Lower leg skin (tissue), 4 donors: ENCODE results near the gene SMIM30. TPM values are rescaled to one million over a fixed set of nuclear protein-coding genes. Genes with fewer than 3 reads are reported as not detected.
A peak's percentile ranks its signal among the peaks of the same experiment; 100 is the strongest.

Source experiments
- DNase-seq, 2 donors: peaks; one replicate each; pipeline ENCODE4 v3.0.0-alpha.2; 2019; ENCODE audit warnings: low spot score in 2 of 2
- H3K4me3 ChIP-seq: fragments of 200-600 bp; sonication (generic); 2 replicates; pipeline ENCODE4 v1.5.1; 2017; ENCODE audit warnings: mild to moderate bottlenecking, low read depth; ENCODE audit not compliant: poor library complexity, severe bottlenecking
- CTCF ChIP-seq, 3 donors: fragments of 450-650 bp; IDR thresholded peaks; one replicate each; pipeline ENCODE4 v1.5.1; 2016; ENCODE audit warnings: antibody characterized with exemption in 3 of 3, mild to moderate bottlenecking in 3 of 3, moderate library complexity in 2 of 3
- POLR2A ChIP-seq, 2 donors: fragments of 450-650 bp; IDR thresholded peaks; one replicate each; pipeline ENCODE4 v1.6.1; 2016 to 2017; ENCODE audit warnings: antibody characterized with exemption in 2 of 2, mild to moderate bottlenecking in 1 of 2, moderate library complexity in 1 of 2
- WGBS, 2 donors: methylation state at CpG; one replicate each; pipeline ENCODE4 v1.1.5; 2018; 5-methylcytosine and 5-hydroxymethylcytosine counted together
- intact Hi-C: fragments of 100-400 bp; cut with DNase I; formaldehyde crosslinking; loops from one replicate; pipeline ENCODE4 v1.15.0; 2023; ENCODE audit warnings: low total_unique reads
- total RNA-seq, 4 donors: library from RNA; depleted of rRNA; stranded (reverse); fragments of >200 nt; gene quantifications; one replicate each; pipeline ENCODE4 v1.1.0, GENCODE V29; 2016

SMIM30 gene
- total RNA-seq, 4 donors from 2014 or later, result 9.1 to 25.6 (median 19.0) TPM

- intact Hi-C loops, result no loop called here
- peak within 1 kb of the TSS; percentile 32 for H3K4me3 ChIP-seq
- DNase-seq, result peak in 1 of 2 donors; percentile 87
- no peak for TF ChIP-seq CTCF (IDR thresholded peaks at IDR 0.05)
- no peak for TF ChIP-seq POLR2A (IDR thresholded peaks at IDR 0.05)
- whole genome bisulfite sequencing, 2 donors, result 1% methylated on average over 18 to 27 of the region's 29 CpGs
These were observed 31.9 kb downstream of the SMIM30 start, which contains the start of gene GPR85 for GRCh38 chr7:113086431-113086888. Gene GPR85, minus strand, starts transcription at chr7:113086827. Its CDS starts 2,106 bp downstream, at chr7:113084721.

- DNase-seq, result no peak
- no peak overlapping the region for H3K4me3 ChIP-seq
- TF ChIP-seq POLR2A (IDR thresholded peaks at IDR 0.05), result no peak
- WGBS, 2 donors, result 16 to 33% methylated on average over 16 of the region's 16 CpGs
- intact Hi-C loops, result no loop called here
These were observed 32.5 kb downstream of the SMIM30 start for GRCh38 chr7:113085781-113086390.

GRCh38 chr7:113084496-113085172, 33.7 kb downstream of the SMIM30 start:
- intact Hi-C loops, result no loop called here
- no peak for TF ChIP-seq CTCF (IDR thresholded peaks at IDR 0.05)
- TF ChIP-seq POLR2A (IDR thresholded peaks at IDR 0.05), result no peak
- no peak for DNase-seq
- no peak overlapping the region for H3K4me3 ChIP-seq
- 89 to 93% methylated on average over 4 of the region's 4 CpGs for WGBS, 2 donors

- intact Hi-C loops, result no loop called here
- DNase-seq, result no peak
- TF ChIP-seq CTCF (IDR thresholded peaks at IDR 0.05) (no peak), POLR2A (IDR thresholded peaks at IDR 0.05) (no peak)
- WGBS, 2 donors, result 90 to 92% methylated on average over 10 of the region's 10 CpGs
- no peak overlapping the region for H3K4me3 ChIP-seq
These were observed 34.4 kb downstream of the SMIM30 start for GRCh38 chr7:113083816-113084495.

GRCh38 chr7:113083132-113083815, 35.1 kb downstream of the SMIM30 start:
- no peak overlapping the region for H3K4me3 ChIP-seq
- DNase-seq, result no peak
- TF ChIP-seq POLR2A (IDR thresholded peaks at IDR 0.05) (no peak), CTCF (IDR thresholded peaks at IDR 0.05) (no peak)
- 62 to 89% methylated on average over 1 of the region's 1 CpG for WGBS, 2 donors
- intact Hi-C loops, result no loop called here
